Body of pancreas (tissue), 4 donors: ENCODE results near the gene SLC49A4. TPM values are rescaled to one million over a fixed set of nuclear protein-coding genes. Genes with fewer than 3 reads are reported as not detected.
A peak's percentile ranks its signal among the peaks of the same experiment; 100 is the strongest.

Experiments used
- ATAC-seq: fragments of 150-250 bp; one replicate; pipeline ENCODE4 v1.9.1; 2016
- DNase-seq, 4 donors: peaks; one replicate each; pipeline ENCODE4 v3.0.0-alpha.2; 2019
- H3K27ac ChIP-seq, 4 donors: fragments of 200-600 bp; sonication (generic); 1 replicate in 3 of 4; 2 replicates in 1 of 4; pipeline versions ENCODE4 v1.5.1 to v1.6.1; 2016 to 2019; ENCODE audit warnings: mild to moderate bottlenecking in 1 of 4, mixed read lengths in 1 of 4, moderate library complexity in 1 of 4
- H3K27me3 ChIP-seq, 2 donors: fragments of 200-600 bp; sonication (generic); one replicate each; pipeline ENCODE4 v1.6.0; 2016; ENCODE audit warnings: mild to moderate bottlenecking in 1 of 2
- H3K36me3 ChIP-seq, 2 donors: fragments of 200-600 bp; sonication (generic); replicated peaks in 1 of 2; 2 replicates each; pipeline ENCODE4 v1.5.1; 2016; ENCODE audit warnings: low read depth in 2 of 2; ENCODE audit not compliant: insufficient read depth in 1 of 2
- H3K4me1 ChIP-seq: fragments of 200-600 bp; sonication (generic); one replicate; pipeline ENCODE4 v1.6.0; 2016
- H3K4me3 ChIP-seq, 2 donors: fragments of 200-600 bp; sonication (generic); 1 replicate in 1 of 2; 2 replicates in 1 of 2; pipeline ENCODE4 v1.5.1; 2016 to 2019
- H3K9me3 ChIP-seq, 3 donors: fragments of 200-600 bp; sonication (generic); 1 replicate in 2 of 3; 2 replicates in 1 of 3; pipeline ENCODE4 v1.5.1; 2016
- CTCF ChIP-seq, 7 experiments: fragments of 450-650 bp in 4 of 7; fragments of 200-600 bp in 3 of 7; sonication (generic) in 3 of 7; IDR thresholded peaks; one replicate each; pipeline ENCODE4 v1.5.1; 2016 to 2019; ENCODE audit warnings: antibody characterized with exemption in 7 of 7
- POLR2A ChIP-seq, 3 donors: fragments of 450-650 bp; IDR thresholded peaks; one replicate each; pipeline ENCODE4 v1.6.1; 2016; ENCODE audit warnings: antibody characterized with exemption in 3 of 3, mild to moderate bottlenecking in 2 of 3
- WGBS, 2 donors: methylation state at CpG; one replicate each; pipeline ENCODE4 v1.1.5; 2017; 5-methylcytosine and 5-hydroxymethylcytosine counted together
- intact Hi-C: fragments of 100-400 bp; cut with DNase I; formaldehyde crosslinking; loops from one replicate; pipeline ENCODE4 v1.15.1; 2023
- total RNA-seq, 2 donors: library from RNA; depleted of rRNA; stranded (reverse); fragments of >200 nt; gene quantifications; one replicate each; pipeline ENCODE4 v1.1.0, GENCODE V29; 2016

SLC49A4 gene
- total RNA-seq, 2 donors from 2014 or later = 20.8 to 23.6 TPM

- Histone ChIP-seq H3K4me3 (no peak overlapping the region), H3K36me3 (no peaks in the 10 kb centered on the region), H3K9me3 (no peaks in the 10 kb centered on the region), H3K4me1 (peaks cover 26% of the 10 kb centered on the region), H3K27me3 (no peaks in the 10 kb centered on the region), H3K27ac (no peak overlapping the region)
- DNase-seq (no peak), ATAC-seq (no peak)
- 85 to 89% methylated on average over 11 of the region's 11 CpGs for WGBS, 2 donors
- no peak for TF ChIP-seq POLR2A (IDR thresholded peaks at IDR 0.05)
- no peak for TF ChIP-seq CTCF (IDR thresholded peaks at IDR 0.05)
- intact Hi-C loops = no loop called here
These were observed 5.1 kb upstream of the SLC49A4 start for GRCh38 chr3:122789585-122790273.

DNA sequence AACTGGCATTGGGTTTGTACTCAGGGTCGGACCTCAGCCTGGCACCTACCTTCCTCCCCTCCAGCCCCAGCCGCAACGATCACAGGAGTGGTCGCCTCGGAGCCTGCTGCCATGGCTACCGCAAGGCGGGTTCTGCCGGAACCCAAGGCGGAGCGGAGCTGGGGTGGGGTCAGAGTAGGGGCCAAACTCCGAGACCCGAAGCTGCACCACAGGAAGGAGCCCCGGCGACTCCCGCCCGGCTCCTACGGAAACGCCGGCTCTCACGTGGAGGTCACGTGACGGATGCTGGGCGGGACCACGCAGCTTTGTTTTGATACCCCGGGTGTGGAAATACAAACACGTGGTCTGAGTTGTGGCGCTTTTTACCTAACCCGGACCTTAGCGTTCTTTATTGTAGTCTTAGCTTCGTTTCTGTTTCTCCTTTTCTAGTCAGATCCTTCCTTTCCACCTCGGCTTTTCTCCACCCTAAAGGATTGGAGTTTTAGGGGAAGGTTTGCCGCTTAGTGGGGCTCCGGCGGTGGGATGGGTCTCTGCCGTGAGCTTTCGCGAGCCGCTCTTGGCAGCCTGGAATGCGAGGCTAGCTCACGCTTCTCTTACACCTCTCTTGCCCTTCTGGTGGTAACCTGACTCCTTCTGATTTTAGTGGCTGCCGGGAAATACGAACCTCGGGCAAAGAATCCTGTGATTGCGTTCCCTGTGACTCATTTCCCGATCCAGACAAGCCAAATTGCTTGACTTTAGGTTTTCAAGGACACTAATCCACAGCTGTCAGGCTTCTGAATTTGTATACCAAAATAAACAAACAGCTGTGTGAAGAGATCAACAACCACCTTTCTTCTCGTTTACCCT is 1.1 kb upstream of the SLC49A4 start, which contains the start of gene HSPBAP1:
TSS of gene HSPBAP1 (minus strand) at position 264 of the 849 bp plus-strand sequence. CDS start at position 113, 151 bp downstream.
- WGBS, 2 donors = 0 to 1% methylated on average over 24 to 45 of the region's 46 CpGs
- Histone ChIP-seq H3K27ac (peak within 1 kb of the TSS; percentile 94 to 99 (median 96)), H3K27me3 (no peaks in the 10 kb centered on the region), H3K9me3 (no peaks in the 10 kb centered on the region), H3K4me1 (peaks cover 30% of the 10 kb centered on the region), H3K4me3 (peak within 1 kb of the TSS; percentile 67 to 87), H3K36me3 (no peaks in the 10 kb centered on the region)
- DNase-seq (peak; percentile 89 to 95 (median 93)), ATAC-seq (peak; percentile 70)
- intact Hi-C loops = no loop called here
- TF ChIP-seq POLR2A (IDR thresholded peaks at IDR 0.05) = peak; percentile 53 to 81 (median 78)
- TF ChIP-seq CTCF (IDR thresholded peaks at IDR 0.05) = peak in 1 of 7 experiments; percentile 2

DNA sequence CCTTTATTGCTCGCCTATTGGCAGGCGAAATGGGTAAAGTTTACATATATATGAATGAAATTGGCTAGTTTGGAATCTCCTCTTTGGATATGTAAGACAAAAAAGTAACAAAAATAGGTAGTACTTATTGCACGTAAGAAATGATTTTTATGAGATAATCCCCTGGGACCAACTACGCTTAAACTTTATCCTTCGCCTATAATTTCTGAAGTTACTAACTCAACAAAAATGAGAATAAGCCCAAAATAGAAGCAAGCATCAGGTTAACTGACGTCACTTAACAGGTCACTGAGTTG is 438 bp upstream of the SLC49A4 start:
- ATAC-seq (no peak), DNase-seq (no peak)
- Histone ChIP-seq H3K9me3 (no peaks in the 10 kb centered on the region), H3K4me1 (peaks cover 36% of the 10 kb centered on the region), H3K27me3 (no peaks in the 10 kb centered on the region), H3K4me3 (peak overlapping the region; percentile 54 to 87), H3K27ac (peak overlapping the region; percentile 94 to 99 (median 96)), H3K36me3 (no peaks in the 10 kb centered on the region)
- WGBS, 2 donors = 0% methylated on average over 6 of the region's 6 CpGs
- TF ChIP-seq POLR2A (IDR thresholded peaks at IDR 0.05) = no peak
- no peak for TF ChIP-seq CTCF (IDR thresholded peaks at IDR 0.05)
- intact Hi-C loops = no loop called here

DNA sequence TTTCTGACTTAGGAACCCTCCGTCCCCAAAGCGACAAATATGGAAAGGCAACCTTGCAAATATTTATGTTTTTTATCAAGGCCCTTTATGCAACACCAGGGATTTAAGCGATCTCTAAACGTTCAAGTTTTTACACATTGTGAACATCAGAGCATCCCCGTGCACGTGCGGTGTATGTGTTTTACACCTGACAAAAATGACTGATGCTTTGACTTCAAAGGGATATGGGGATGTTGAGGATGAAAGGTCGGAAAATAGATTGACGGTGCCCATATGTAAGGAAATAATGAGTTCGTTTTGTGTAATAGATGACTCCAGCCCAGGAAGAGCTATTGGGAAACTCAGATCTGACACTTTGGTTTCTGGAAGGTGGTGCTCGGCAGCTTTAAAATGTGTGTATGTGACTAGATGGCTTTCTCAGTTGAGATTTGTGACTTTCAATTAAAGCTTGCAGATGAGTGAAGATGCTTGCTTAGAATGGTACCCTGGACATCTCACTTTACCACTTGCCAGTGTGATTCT is 866 bp downstream of the SLC49A4 start:
- no peak for TF ChIP-seq CTCF (IDR thresholded peaks at IDR 0.05)
- TF ChIP-seq POLR2A (IDR thresholded peaks at IDR 0.05) = no peak

More for the DNA sequence above, 866 bp downstream of the SLC49A4 start:
- Histone ChIP-seq H3K36me3 (no peaks in the 10 kb centered on the region), H3K4me3 (peak overlapping the region; percentile 54 to 87), H3K27me3 (no peaks in the 10 kb centered on the region), H3K4me1 (peaks cover 36% of the 10 kb centered on the region), H3K27ac (peak overlapping the region; percentile 94 to 99 (median 96)), H3K9me3 (no peaks in the 10 kb centered on the region)
- no peak for ATAC-seq
- DNase-seq = no peak
- WGBS, 2 donors = 8 to 14% methylated on average over 11 of the region's 11 CpGs
- intact Hi-C loops = no loop called here
